OCI-LY7 (cell line): Measurements from ENCODE around the gene SPRY2. TPM values are rescaled to one million over a fixed set of nuclear protein-coding genes. Genes with fewer than 3 reads are reported as not detected.

Source experiments
- BruUV-seq: library from RNA; stranded (reverse); fragments of 400-500 nt; replicated peaks from 2 replicates; lab custom pipeline; 2021; lab: Mats Ljungman, UMichigan
- CTCF ChIA-PET: fragments of 300-600 bp; sonication (Branson Sonifier 250); formaldehyde crosslinking; loops from one replicate; lab custom pipeline; 2022; ENCODE audit warnings: antibody characterized with exemption; ENCODE audit not compliant: unreplicated experiment; lab: Charles Lee
- POLR2A ChIA-PET: fragments of 300-600 bp; sonication (Branson Sonifier 250); formaldehyde crosslinking; loops from one replicate; lab custom pipeline; 2022; ENCODE audit warnings: antibody characterized with exemption; lab: Charles Lee
- DNase-seq: peaks from one replicate; pipeline ENCODE4 v3.0.0-alpha.2; 2015; ENCODE audit warnings: low spot score
- H2AFZ ChIP-seq: fragments of 200-600 bp; sonication (generic), shearing (Covaris generic); 2 replicates; pipeline ENCODE4 v1.6.1; 2014; ENCODE audit warnings: mild to moderate bottlenecking, antibody characterized with exemption, low read length, moderate library complexity
- H3K27ac ChIP-seq: fragments of 200-600 bp; sonication (generic); 2 replicates; pipeline ENCODE4 v1.5.1; 2014; ENCODE audit warnings: mixed run types, low read depth, mild to moderate bottlenecking, moderate library complexity, low read length, inconsistent platforms; ENCODE audit not compliant: poor library complexity, severe bottlenecking
- H3K36me3 ChIP-seq: fragments of 200-600 bp; sonication (generic); 2 replicates; pipeline ENCODE4 v1.6.1; 2014; ENCODE audit warnings: mild to moderate bottlenecking, antibody characterized with exemption, low read length, moderate library complexity, mixed read lengths; ENCODE audit not compliant: insufficient read depth
- H3K4me1 ChIP-seq: fragments of 200-600 bp; sonication (generic); 2 replicates; pipeline ENCODE4 v1.5.1; 2014; ENCODE audit warnings: mild to moderate bottlenecking, low read length; ENCODE audit not compliant: insufficient read depth, poor library complexity, severe bottlenecking
- H3K4me2 ChIP-seq: fragments of 200-600 bp; sonication (generic); 2 replicates; pipeline ENCODE4 v1.6.1; 2014; ENCODE audit warnings: mild to moderate bottlenecking, low read length
- H3K4me3 ChIP-seq: fragments of 200-600 bp; sonication (generic); 2 replicates; pipeline ENCODE4 v1.5.1; 2014; ENCODE audit warnings: mild to moderate bottlenecking, low read depth, low read length; ENCODE audit not compliant: poor library complexity, severe bottlenecking
- H3K79me2 ChIP-seq: fragments of 200-600 bp; sonication (generic); 2 replicates; pipeline ENCODE4 v1.6.1; 2016; ENCODE audit warnings: low read depth, mild to moderate bottlenecking, low read length, moderate library complexity, mixed read lengths; ENCODE audit not compliant: insufficient read depth
- H3K9me2 ChIP-seq: fragments of 200-600 bp; sonication (generic); 2 replicates; pipeline ENCODE4 v1.6.1; 2016; ENCODE audit warnings: mild to moderate bottlenecking, low read length, mixed read lengths; ENCODE audit not compliant: insufficient read depth
- H3K9me3 ChIP-seq: fragments of 200-600 bp; sonication (generic); 2 replicates; pipeline ENCODE4 v1.6.1; 2014; ENCODE audit warnings: mild to moderate bottlenecking, mixed run types, low read length, mixed read lengths
- H4K20me1 ChIP-seq: fragments of 200-600 bp; sonication (generic); 2 replicates; pipeline ENCODE4 v1.6.1; 2014; ENCODE audit warnings: mild to moderate bottlenecking, antibody characterized with exemption, low read length, moderate library complexity, mixed read lengths; ENCODE audit not compliant: insufficient read depth
- EZH2phosphoT487 ChIP-seq: fragments of 200-600 bp; sonication (generic); IDR thresholded peaks from 2 replicates; pipeline ENCODE4 v1.6.1; 2018; ENCODE audit warnings: low read depth, borderline replicate concordance, mild to moderate bottlenecking, mixed run types, antibody characterized with exemption, low read length, moderate library complexity, mixed read lengths
- intact Hi-C: fragments of 100-400 bp; cut with micrococcal nuclease; formaldehyde crosslinking; loops from one replicate; pipeline ENCODE4 v1.10.0; 2022; ENCODE audit not compliant: unreplicated experiment
- total RNA-seq, 2 experiments: library from RNA; depleted of rRNA in 1 of 2; stranded (reverse); fragments of >200 nt in 1 of 2; shearing (Covaris generic) in 1 of 2; gene quantifications; 2 replicates each; pipeline ENCODE4 v1.2.3, GENCODE V29; 2014 to 2022
- TF ChIP-seq, protein P1 (sequence below): fragments of 200-600 bp; sonication (generic); conservative IDR thresholded peaks from 2 replicates; pipeline ENCODE4 v1.5.1; 2014; ENCODE audit warnings: mild to moderate bottlenecking, antibody characterized with exemption, low read length, moderate library complexity, mixed read lengths

Gene SPRY2
- total RNA-seq, 2 experiments from 2014 or later, result not detected

DNA sequence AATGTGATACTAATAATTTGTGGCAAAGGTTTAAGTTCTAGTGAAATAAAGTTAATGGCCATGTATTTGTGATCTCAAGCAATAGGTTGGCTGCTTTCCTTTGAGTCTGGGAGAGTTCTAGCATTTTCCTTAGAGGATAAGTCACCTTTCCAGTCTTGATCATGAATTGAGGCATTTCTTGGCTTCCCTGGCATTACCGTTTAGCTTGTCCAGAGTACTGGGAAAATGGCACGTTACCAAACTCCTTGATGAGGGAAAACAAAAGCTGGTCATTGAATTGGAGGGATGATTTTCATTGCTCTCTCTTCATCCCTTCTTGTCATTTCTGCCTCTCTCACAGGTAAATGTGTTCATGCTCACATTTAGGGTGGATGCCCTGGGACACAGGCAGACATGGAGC, 34.0 kb upstream of the SPRY2 start:
- CTCF ChIA-PET, result no interaction called here
- no TSS peak for BruUV-seq
- intact Hi-C loops, result no loop called here

DNA sequence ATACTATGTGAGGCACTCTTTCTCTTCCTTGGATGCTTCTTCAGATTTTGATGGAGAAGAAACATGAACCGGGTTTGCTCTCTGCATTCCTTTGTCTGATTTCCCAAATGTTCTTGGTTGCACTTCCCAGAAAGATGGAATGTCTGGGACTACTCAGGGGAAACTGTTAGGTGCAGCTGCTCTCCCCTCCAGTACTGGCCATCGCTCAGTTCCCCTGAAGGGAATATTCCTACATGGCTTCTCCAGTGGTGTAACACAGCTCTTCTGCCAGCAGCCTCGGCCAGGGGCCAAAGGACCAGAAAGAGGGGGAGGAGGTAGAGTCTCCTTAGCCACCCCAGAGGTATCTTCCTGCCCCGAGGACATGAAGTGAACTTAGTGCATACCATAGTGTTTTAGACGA, 33.5 kb upstream of the SPRY2 start:
- ChIA-PET CTCF (no interaction called here), POLR2A (no interaction called here)
- H3K9me3 ChIP-seq, result no peaks in the 10 kb centered on the region
- no peaks in the 10 kb centered on the region for H3K4me1 ChIP-seq
- no peak overlapping the region for H3K4me2 ChIP-seq
- H4K20me1 ChIP-seq, result no peaks in the 10 kb centered on the region
- no peaks in the 10 kb centered on the region for H3K36me3 ChIP-seq
- intact Hi-C loops, result no loop called here
- no peaks in the 10 kb centered on the region for H3K9me2 ChIP-seq
- DNase-seq, result no peak
- H3K4me3 ChIP-seq, result no peak overlapping the region
- no peak overlapping the region for H3K27ac ChIP-seq
- BruUV-seq, result no TSS peak
- H3K79me2 ChIP-seq, result no peaks in the 10 kb centered on the region
- TF ChIP-seq, protein P1, sequence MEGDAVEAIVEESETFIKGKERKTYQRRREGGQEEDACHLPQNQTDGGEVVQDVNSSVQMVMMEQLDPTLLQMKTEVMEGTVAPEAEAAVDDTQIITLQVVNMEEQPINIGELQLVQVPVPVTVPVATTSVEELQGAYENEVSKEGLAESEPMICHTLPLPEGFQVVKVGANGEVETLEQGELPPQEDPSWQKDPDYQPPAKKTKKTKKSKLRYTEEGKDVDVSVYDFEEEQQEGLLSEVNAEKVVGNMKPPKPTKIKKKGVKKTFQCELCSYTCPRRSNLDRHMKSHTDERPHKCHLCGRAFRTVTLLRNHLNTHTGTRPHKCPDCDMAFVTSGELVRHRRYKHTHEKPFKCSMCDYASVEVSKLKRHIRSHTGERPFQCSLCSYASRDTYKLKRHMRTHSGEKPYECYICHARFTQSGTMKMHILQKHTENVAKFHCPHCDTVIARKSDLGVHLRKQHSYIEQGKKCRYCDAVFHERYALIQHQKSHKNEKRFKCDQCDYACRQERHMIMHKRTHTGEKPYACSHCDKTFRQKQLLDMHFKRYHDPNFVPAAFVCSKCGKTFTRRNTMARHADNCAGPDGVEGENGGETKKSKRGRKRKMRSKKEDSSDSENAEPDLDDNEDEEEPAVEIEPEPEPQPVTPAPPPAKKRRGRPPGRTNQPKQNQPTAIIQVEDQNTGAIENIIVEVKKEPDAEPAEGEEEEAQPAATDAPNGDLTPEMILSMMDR, result no peak
- TF ChIP-seq EZH2phosphoT487, result no peak
- H2AFZ ChIP-seq, result no peak overlapping the region

More for the DNA sequence above, 34.0 kb upstream of the SPRY2 start:
- Histone ChIP-seq H3K36me3 (no peaks in the 10 kb centered on the region), H3K4me2 (no peak overlapping the region), H3K9me3 (no peaks in the 10 kb centered on the region), H3K4me3 (no peak overlapping the region), H2AFZ (no peak overlapping the region), H3K4me1 (no peaks in the 10 kb centered on the region), H3K79me2 (no peaks in the 10 kb centered on the region), H3K9me2 (no peaks in the 10 kb centered on the region), H3K27ac (no peak overlapping the region), H4K20me1 (no peaks in the 10 kb centered on the region)
- POLR2A ChIA-PET, result no interaction called here
- DNase-seq, result no peak
- TF ChIP-seq, protein P1, result no peak
- TF ChIP-seq EZH2phosphoT487, result no peak

DNA sequence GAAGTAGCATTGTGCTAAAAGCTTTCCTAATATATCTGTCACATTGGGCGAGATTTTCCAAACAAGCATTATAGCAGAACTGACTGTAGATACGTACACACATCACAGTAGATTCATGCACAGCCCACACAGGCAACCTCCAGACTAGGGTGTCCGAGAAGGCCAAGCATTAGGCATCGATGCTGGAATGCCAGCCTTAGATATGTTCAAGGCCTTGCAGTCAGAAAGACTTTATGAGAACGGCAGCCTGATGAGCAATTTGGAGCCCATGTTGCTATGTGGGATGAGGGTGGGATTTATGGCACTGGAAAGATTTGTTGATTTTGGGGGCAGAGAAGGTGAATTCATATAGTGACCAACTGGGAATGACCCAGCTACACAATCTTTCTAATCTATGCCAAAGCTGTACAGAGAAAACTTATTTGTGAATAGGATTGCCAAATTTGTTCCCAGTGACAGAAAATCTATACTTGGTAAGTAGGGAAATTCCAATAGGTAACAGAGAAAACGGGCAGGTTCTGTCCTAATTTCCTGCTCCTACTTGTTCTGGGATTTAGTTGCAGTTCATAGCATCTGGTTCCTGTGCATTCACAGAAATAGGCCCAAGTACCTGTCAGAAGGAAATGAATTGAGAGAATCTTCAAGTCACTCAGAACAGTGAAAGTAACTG, 31.0 kb upstream of the SPRY2 start:
- intact Hi-C loops, result no loop called here
- H3K4me3 ChIP-seq, result no peak overlapping the region
- no peak for DNase-seq
- H3K79me2 ChIP-seq, result no peaks in the 10 kb centered on the region
- no TSS peak for BruUV-seq
- no peaks in the 10 kb centered on the region for H3K4me1 ChIP-seq
- ChIA-PET POLR2A (no interaction called here), CTCF (no interaction called here)
- no peaks in the 10 kb centered on the region for H4K20me1 ChIP-seq
- H3K9me2 ChIP-seq, result no peaks in the 10 kb centered on the region
- no peak overlapping the region for H3K27ac ChIP-seq
- no peaks in the 10 kb centered on the region for H3K36me3 ChIP-seq
- TF ChIP-seq, protein P1, result no peak
- TF ChIP-seq EZH2phosphoT487, result no peak
- no peaks in the 10 kb centered on the region for H3K9me3 ChIP-seq
- H2AFZ ChIP-seq, result no peak overlapping the region
- no peak overlapping the region for H3K4me2 ChIP-seq
